HAP-1 (cell line): ENCODE data around the gene PLSCR4.
"Not testable (repeated sequence)": the region's sequence is repeated elsewhere in the genome, so short reads cannot be mapped to it uniquely, and the experiment has no call there.

ENCODE experiments used
- DNase-seq, 2 experiments: peaks; one replicate each; pipeline ENCODE4 v3.0.0-alpha.2; 2016 to 2020; ENCODE audit warnings: low spot score in 2 of 2
- H3K27me3 ChIP-seq: fragments of 250-450 bp; sonication (Bioruptor Pico); 2 replicates; pipeline ENCODE4 v1.5.1; 2020; ENCODE audit warnings: low read depth, mild to moderate bottlenecking, moderate library complexity
- H3K36me3 ChIP-seq: fragments of 250-450 bp; sonication (Bioruptor Pico); replicated peaks from 2 replicates; pipeline ENCODE4 v1.5.1; 2020; ENCODE audit warnings: mild to moderate bottlenecking
- H3K4me1 ChIP-seq: fragments of 250-450 bp; sonication (Bioruptor Pico); 2 replicates; pipeline ENCODE4 v1.5.1; 2020; ENCODE audit warnings: mild to moderate bottlenecking
- H3K4me3 ChIP-seq: fragments of 250-450 bp; sonication (Bioruptor Pico); 2 replicates; pipeline ENCODE4 v1.5.1; 2020; ENCODE audit warnings: mild to moderate bottlenecking, moderate library complexity
- H3K9me3 ChIP-seq: fragments of 250-450 bp; sonication (Bioruptor Pico); 2 replicates; pipeline ENCODE4 v1.5.1; 2020; ENCODE audit warnings: mild to moderate bottlenecking, moderate library complexity
- in situ Hi-C: fragments of 300-500 bp; cut with MboI; formaldehyde crosslinking; loops from 3 replicates; pipeline ENCODE4 v1.14.3; 2020; ENCODE audit warnings: low sequenced_read_pairs, inconsistent platforms, mixed read lengths

PLSCR4 gene

DNA sequence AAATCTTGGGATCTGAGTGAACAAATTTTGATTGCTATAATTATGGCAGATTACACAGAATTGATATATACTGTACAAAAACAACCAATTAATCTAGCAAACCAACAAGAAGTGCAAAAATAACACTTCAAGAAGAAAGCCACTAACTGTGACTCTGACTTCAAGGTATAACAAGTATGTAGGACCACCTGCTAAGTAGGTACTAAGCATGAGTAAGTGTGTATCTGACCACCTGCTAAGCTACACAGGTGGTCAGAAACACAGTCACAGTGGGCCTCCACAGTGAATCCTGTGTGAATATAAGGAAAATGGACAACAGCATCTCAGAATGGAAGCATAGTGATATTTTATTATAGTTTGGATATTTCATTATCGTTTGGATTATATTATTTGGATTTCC lies 14.8 kb upstream of the PLSCR4 start:
- Histone ChIP-seq H3K4me3 (no peak overlapping the region), H3K36me3 (no peaks in the 10 kb centered on the region), H3K9me3 (no peaks in the 10 kb centered on the region), H3K27me3 (no peaks in the 10 kb centered on the region), H3K4me1 (no peaks in the 10 kb centered on the region)
- DNase-seq, result no peak
- in situ Hi-C loops, result no loop called here

DNA sequence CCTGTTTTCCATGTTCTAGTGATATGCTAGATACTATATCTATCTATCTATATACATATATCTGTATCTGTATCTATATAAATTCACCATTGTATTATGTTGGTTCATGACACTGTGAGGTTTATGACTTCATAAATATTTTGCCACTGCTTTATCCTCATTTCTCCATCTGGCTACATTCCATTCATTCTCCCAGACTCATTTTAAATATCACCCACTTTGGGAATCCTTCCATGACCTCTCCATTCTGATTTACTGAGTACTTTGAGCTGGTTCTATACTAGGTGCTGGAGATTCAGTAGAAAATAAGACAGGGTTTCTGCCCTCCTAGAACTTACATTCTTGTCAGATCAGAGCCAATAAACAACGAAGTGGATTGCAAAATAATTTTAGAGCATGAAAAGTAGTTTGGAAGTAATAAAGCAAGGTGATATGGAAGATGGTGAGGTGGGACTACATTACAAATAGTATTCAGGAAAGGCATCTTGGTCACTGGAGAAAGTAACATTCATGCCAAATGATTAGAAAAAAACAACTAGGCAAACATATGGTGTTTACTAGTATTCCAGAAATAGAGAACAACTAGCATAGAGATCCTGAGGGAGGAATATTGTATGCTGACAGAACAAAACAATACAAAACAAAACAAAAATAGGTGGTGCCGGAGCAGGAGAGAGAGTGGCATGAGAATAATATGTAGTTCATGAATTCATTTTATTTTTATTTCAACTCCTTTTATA lies 11.6 kb upstream of the PLSCR4 start:
- no peaks in the 10 kb centered on the region for H3K27me3 ChIP-seq
- no peak for DNase-seq
- in situ Hi-C loops, result no loop called here
- H3K4me3 ChIP-seq, result no peak overlapping the region
- H3K9me3 ChIP-seq, result no peaks in the 10 kb centered on the region
- H3K4me1 ChIP-seq, result no peaks in the 10 kb centered on the region; the same call in 1 of the 2 replicates
- no peaks in the 10 kb centered on the region for H3K36me3 ChIP-seq

DNA sequence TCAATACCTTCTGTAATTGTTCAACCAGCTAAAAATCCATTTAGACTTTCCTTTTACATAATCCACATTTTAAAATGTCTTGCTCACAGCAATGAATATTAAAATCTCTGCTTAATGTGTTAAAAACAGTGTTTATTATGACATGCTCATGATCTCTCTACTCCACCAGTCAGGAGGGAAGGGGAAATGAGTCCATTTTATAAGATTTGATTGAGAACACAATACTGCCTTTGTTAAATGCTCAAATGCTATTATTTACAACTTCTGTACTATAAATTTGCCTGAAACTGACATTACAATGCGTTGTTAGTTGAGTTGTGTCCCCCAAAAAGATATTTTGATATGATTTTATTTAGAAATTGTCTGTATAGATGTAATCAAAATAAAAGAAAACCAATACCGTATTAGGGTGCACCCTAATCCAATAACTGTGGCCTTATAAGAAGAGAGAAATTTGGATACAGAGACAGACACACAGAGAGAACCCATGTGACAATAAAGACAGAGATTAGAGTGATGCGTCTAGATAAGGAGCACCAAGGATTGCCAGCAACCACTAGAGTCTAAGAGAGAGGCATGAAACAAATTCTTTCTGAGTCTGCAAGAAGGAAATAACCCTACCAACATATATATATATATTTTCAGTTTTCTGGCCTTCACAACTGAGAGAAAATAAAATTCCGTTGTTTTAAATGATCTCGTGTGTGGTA lies 9.1 kb upstream of the PLSCR4 start:
- Histone ChIP-seq H3K36me3 (no peaks in the 10 kb centered on the region), H3K27me3 (no peaks in the 10 kb centered on the region), H3K4me3 (no peak overlapping the region), H3K4me1 (peaks cover 9% of the 10 kb centered on the region), H3K9me3 (no peaks in the 10 kb centered on the region)
- DNase-seq, result no peak
- in situ Hi-C loops, result no loop called here

DNA sequence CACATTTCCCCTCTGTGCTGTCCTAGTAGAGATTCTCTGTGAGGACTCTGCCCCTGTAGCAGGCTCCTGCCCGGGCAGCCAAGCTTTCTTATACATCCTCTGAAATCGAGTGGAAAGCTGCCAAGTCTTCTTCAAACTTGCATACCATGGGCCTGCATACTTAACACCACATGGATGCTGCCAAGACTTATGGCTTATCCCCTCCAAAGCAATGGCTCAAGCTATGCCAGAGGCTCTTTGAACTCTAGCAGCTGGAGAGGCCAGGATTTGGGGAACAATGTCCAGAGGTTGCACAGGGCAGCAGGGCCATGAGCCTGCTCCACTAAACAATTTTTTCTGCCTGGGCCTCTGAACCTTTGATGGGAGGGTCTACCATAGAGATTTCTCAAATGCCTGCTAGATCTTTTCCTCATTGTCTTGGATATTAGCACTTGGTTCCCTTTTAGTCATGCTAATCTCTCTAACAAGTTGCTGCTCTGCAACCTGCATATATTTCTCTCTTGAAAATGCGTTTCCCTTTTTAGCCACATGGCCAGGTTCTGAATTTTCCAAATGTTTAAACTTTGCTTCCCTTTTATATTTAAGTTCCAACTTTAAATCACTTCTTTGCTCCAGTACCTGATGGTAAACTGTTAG lies 6.1 kb upstream of the PLSCR4 start:
- in situ Hi-C loops, result no loop called here
- peaks cover 9% of the 10 kb centered on the region for H3K4me1 ChIP-seq
- no peaks in the 10 kb centered on the region for H3K36me3 ChIP-seq
- H3K9me3 ChIP-seq, result no peaks in the 10 kb centered on the region
- H3K27me3 ChIP-seq, result no peaks in the 10 kb centered on the region
- H3K4me3 ChIP-seq, result no peak overlapping the region
- peak; percentile 33 to 75 for DNase-seq

DNA sequence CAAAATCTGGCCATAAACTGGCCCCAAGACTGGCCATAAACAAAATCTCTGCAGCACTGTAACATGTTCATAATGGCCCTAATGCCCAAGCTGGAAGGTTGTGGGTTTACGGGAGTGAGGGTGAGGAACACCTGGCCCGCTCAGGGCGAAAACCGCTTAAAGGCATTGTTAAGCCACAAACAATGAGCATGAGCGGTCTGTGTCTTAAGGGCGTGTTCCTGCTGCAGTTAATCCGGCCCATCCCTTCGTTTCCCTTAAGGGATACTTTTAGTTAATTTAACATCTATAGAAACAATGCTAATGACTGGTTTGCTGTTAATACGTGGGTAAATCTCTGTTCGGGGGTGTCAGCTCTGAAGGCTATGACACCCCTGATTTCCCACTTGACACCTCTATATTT lies 1.5 kb upstream of the PLSCR4 start:
- not testable (repeated sequence) for H3K27me3 ChIP-seq

DNA sequence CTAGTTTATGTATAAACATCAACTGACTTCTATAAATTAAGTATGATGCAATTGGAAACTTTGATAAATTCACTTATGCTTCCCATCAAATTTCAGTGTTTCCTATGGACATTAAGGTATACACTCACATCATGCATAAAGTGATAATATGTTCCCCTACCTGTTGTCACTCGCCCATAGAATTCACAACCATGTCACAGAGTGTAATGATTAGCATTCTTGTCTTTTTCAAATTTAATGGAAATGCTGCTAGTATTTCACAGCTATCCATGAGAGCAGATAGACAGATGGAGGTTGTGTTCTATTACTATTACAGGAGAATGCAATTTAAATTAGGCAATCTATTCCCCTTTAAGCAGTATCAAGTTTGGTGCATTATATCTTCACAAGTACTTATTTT lies 984 bp downstream of the PLSCR4 start:
- H3K9me3 ChIP-seq, result no peaks in the 10 kb centered on the region
- peaks cover 3% of the 10 kb centered on the region for H3K4me1 ChIP-seq
- no peaks in the 10 kb centered on the region for H3K36me3 ChIP-seq
- peak overlapping the region; percentile 64 for H3K4me3 ChIP-seq
- in situ Hi-C loops, result no loop called here
- H3K27me3 ChIP-seq, result no peaks in the 10 kb centered on the region
- no peak for DNase-seq

More for the DNA sequence above, 1.5 kb upstream of the PLSCR4 start:
- H3K9me3 ChIP-seq, H3K4me3 ChIP-seq, H3K36me3 ChIP-seq, in situ Hi-C loops: not testable (repeated sequence)
- H3K4me1 ChIP-seq, result peaks cover 12% of the 10 kb centered on the region
- peak in 1 of 2 experiments; percentile 12 for DNase-seq

DNA sequence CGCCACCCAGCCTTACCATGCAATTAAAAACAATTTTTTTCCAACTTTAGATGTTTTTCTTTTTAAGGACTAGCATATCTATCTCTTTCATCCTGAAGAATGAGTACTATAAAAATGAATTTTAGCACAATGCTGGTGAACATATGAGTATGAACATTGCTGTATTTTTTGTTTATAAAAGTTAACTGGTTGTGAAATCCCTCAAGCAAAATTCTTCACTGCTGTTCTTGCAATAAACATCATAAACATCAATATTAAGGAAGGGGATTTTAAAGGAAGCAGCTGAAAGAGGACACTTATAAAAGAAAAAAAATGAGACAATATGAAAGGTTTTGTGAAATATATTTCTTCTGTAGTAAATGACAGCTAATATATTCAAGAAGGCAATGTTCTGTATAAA lies 3.0 kb downstream of the PLSCR4 start:
- Histone ChIP-seq H3K4me1 (peaks cover 3% of the 10 kb centered on the region), H3K9me3 (no peaks in the 10 kb centered on the region), H3K27me3 (no peaks in the 10 kb centered on the region), H3K36me3 (no peaks in the 10 kb centered on the region), H3K4me3 (no peak overlapping the region)
- in situ Hi-C loops, result no loop called here
- no peak for DNase-seq

DNA sequence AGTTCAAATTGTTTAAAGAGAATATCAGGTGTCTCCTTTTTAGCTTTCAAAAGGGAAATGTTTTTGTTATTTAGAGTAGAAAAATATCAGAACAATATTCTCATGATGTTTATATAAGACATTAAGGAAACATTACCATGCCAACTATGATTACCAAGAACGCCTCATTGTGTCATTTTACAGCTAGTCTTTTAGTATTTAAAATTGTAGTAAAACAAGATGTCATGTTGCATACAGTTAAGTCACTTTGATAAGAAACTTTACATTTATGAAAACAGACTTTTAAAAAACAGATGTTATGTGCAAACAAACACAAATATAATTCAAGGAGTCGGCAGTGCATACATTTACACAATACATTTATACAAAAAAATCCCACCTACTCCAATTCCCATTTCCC lies 4.4 kb downstream of the PLSCR4 start:
- in situ Hi-C loops, result no loop called here
- no peak for DNase-seq

DNA sequence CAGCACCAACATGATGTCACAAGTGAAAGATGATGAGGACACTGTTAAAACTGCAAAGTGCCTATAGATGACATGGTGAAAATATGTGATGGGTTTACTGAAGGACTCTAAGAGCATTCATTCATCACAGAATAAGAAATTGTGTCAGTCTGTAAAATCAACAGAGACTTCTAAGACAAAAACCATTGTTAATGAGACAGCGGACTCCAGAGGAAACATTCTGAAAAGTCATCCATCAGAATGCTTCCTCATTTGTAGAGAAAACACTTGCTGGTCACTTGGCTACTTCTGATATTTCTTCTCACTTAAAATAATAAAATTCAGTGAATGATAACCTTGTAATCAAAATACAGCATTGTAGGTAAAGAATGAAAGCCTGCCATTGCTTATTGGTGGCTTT lies 7.3 kb downstream of the PLSCR4 start:
- Histone ChIP-seq H3K4me1 (no peaks in the 10 kb centered on the region), H3K27me3 (no peaks in the 10 kb centered on the region), H3K4me3 (no peak overlapping the region), H3K36me3 (no peaks in the 10 kb centered on the region), H3K9me3 (no peaks in the 10 kb centered on the region)
- DNase-seq, result no peak
- in situ Hi-C loops, result no loop called here

More for the DNA sequence above, 4.4 kb downstream of the PLSCR4 start:
- H3K9me3 ChIP-seq, result no peaks in the 10 kb centered on the region
- H3K4me3 ChIP-seq, result no peak overlapping the region
- H3K36me3 ChIP-seq, result no peaks in the 10 kb centered on the region
- peaks cover 3% of the 10 kb centered on the region for H3K4me1 ChIP-seq
- no peaks in the 10 kb centered on the region for H3K27me3 ChIP-seq

DNA sequence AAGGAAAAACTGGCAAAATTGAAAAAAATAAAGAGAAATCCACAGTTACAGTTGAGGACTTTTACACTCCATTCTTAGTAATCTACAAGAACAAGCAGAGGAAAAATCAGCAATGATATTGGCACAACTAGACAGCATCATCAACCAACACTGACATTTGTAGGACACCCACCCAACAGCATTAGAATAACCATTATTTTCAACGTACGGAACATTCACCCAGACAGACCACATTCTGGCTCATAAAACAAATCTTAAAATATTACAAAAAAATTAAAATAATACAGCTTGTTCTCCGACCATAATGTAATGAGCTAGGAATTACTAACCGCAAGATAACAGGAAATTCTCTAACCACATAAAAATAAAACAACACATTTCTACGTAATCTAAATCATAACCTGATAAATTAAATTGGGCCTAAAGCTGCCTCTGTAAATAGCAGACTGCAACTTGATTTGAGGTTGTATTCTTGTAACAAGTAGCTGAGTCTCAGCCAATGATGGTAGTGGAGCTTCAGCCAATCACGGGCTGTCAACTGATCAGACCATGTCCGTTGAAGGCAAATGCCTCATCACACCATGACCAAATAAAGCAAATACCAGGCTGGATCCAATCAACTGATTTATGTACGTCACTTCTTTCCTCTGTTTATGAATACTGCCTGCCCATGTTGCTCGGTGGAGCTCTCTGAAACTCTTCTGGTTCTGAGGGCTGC lies 9.2 kb downstream of the PLSCR4 start:
- Histone ChIP-seq H3K4me1 (no peaks in the 10 kb centered on the region), H3K4me3 (no peak overlapping the region), H3K36me3 (no peaks in the 10 kb centered on the region), H3K9me3 (no peaks in the 10 kb centered on the region; the same call in 1 of the 2 replicates), H3K27me3 (no peaks in the 10 kb centered on the region)
- in situ Hi-C loops, result no loop called here
- DNase-seq, result no peak

DNA sequence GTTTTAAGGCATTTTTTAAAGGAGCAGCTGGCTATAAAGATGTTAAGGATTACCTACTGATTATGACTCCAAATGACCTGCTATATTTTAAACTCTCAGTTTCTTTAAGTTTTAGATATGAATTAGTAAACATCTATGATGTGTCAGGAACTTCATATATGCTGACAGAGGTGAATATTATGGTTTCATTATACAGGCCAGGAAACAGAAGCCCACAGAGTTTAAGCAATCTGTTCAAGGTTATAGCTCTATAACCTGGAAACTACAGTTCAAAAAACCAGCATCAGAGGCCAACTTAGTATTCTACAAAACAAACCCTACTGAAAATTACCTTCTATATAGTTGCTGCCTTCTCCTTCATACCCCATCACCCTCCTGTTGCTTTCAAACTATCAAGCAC lies 17.4 kb downstream of the PLSCR4 start:
- DNase-seq, result no peak
- H3K36me3 ChIP-seq, result no peaks in the 10 kb centered on the region
- in situ Hi-C loops, result no loop called here
- H3K9me3 ChIP-seq, result no peaks in the 10 kb centered on the region; the same call in 1 of the 2 replicates
- H3K4me3 ChIP-seq, result no peak overlapping the region
- no peaks in the 10 kb centered on the region for H3K4me1 ChIP-seq
- H3K27me3 ChIP-seq, result no peaks in the 10 kb centered on the region

DNA sequence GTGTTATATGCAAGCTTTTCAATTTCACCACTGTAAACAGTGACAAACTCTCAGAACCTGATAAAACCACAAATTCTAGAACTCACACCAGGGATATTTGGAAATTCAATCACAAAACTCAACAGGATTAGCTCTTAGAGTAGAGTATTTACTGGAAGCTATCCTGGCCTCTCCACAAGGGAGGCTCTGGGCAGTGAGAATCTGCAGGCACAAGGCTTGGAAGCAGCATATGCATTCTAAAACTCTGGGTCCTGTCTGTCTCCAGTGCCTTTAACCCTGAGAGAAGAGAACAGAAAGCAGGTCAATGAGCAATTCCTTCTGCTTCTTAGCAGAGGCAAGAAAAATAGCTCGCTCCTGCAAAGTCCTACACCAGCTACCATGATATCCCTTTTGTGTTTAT lies 23.4 kb downstream of the PLSCR4 start:
- no peak for DNase-seq
- no peaks in the 10 kb centered on the region for H3K36me3 ChIP-seq
- in situ Hi-C loops, result loop anchor here (10.0 kb wide), 1 partner anchor 97 kb away; no protein-coding TSS in a partner anchor
- H3K4me3 ChIP-seq, result no peak overlapping the region
- H3K4me1 ChIP-seq, result no peaks in the 10 kb centered on the region
- no peaks in the 10 kb centered on the region for H3K9me3 ChIP-seq
- H3K27me3 ChIP-seq, result no peaks in the 10 kb centered on the region

DNA sequence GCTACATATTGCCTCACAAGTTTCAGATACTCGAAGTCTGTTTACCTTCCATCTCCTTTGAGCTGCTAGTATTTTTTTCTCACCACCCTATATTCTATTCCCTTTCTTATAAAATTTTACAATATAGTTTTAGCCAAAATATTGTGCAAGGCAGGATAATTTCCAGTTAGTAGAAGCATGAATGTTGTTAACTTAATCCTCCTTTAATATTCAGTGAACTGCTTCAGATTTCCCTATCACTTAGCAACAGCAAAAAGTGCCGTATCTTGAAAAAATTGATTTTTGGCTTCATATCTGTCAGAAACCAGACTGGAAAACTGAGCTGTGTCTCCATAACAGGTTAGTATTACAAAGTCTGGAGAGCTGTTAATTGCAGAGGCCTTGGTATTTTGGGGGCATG lies 24.0 kb downstream of the PLSCR4 start:
- no peaks in the 10 kb centered on the region for H3K4me1 ChIP-seq
- no peaks in the 10 kb centered on the region for H3K27me3 ChIP-seq
- in situ Hi-C loops, result loop anchor here (10.0 kb wide), 1 partner anchor 98 kb away; no protein-coding TSS in a partner anchor
- DNase-seq, result no peak
- no peaks in the 10 kb centered on the region for H3K36me3 ChIP-seq
- H3K4me3 ChIP-seq, result no peak overlapping the region
- H3K9me3 ChIP-seq, result no peaks in the 10 kb centered on the region
